Measurements from ENCODE around the gene ABCC6. TPM values are rescaled to one million over a fixed set of nuclear protein-coding genes. Genes with fewer than 3 reads are reported as not detected.
A peak's percentile ranks its signal among the peaks of the same experiment; 100 is the strongest.
"Not testable (repeated sequence)": the region's sequence is repeated elsewhere in the genome, so short reads cannot be mapped to it uniquely, and the experiment has no call there.

Gene ABCC6
- total and polyA plus RNA-seq, 2 donors (not counting 3 experiments of a cell fraction or from before 2014, with no cell fraction given), result 0.07 to 0.84 TPM

GRCh38 chr16:16208461-16208860, 14.8 kb downstream of the ABCC6 start:
- H3K27me3 ChIP-seq (ENCODE audit: control insufficient read depth in 2 of 2, insufficient read depth in 2 of 2, low read length in 2 of 2); H3K27ac ChIP-seq (ENCODE audit: insufficient read depth, low read depth, low read length); BruUV-seq (replicated peaks); H3K36me3 ChIP-seq (ENCODE audit: control insufficient read depth in 2 of 2, extremely low read depth in 1 of 2, insufficient read depth in 2 of 2, low read length in 2 of 2); FAIRE-seq; H3K9me1 ChIP-seq (replicated peaks; ENCODE audit: control insufficient read depth, extremely low read depth, insufficient read depth, low read length); H4K20me1 ChIP-seq (replicated peaks; ENCODE audit: control insufficient read depth, extremely low read depth, insufficient read depth, low read length); H3K9me3 ChIP-seq (replicated peaks; ENCODE audit: control insufficient read depth, insufficient read depth, low read length); H3K79me2 ChIP-seq (ENCODE audit: control insufficient read depth, insufficient read depth, low read length); POLR2A ChIA-PET; dilution Hi-C loops (cut with MboI; ENCODE audit: extremely low pct_ligation_motif_present, low sequenced_read_pairs); CTCF ChIA-PET; H3K4me1 ChIP-seq (ENCODE audit: control insufficient read depth, extremely low read depth, insufficient read depth, low read length); H3K9ac ChIP-seq (replicated peaks; ENCODE audit: extremely low read depth, insufficient read depth, low read length); H3K4me2 ChIP-seq (ENCODE audit: insufficient read depth, low read length); H3K4me3 ChIP-seq (replicated peaks in 1 of 3; ENCODE audit: insufficient read depth in 1 of 3, low read depth in 1 of 3, low read length in 3 of 3); intact Hi-C loops (cut with micrococcal nuclease); H2AFZ ChIP-seq (ENCODE audit: low read depth, low read length); DNase-seq (ENCODE audit: low read depth, low spot score): not testable (repeated sequence)

GRCh38 chr16:16207787-16208334, 15.4 kb downstream of the ABCC6 start:
- H3K4me1 ChIP-seq (ENCODE audit: control insufficient read depth, extremely low read depth, insufficient read depth, low read length); H4K20me1 ChIP-seq (replicated peaks; ENCODE audit: control insufficient read depth, extremely low read depth, insufficient read depth, low read length); H3K9me1 ChIP-seq (replicated peaks; ENCODE audit: control insufficient read depth, extremely low read depth, insufficient read depth, low read length); H3K9ac ChIP-seq (replicated peaks; ENCODE audit: extremely low read depth, insufficient read depth, low read length); H3K79me2 ChIP-seq (ENCODE audit: control insufficient read depth, insufficient read depth, low read length); H3K4me3 ChIP-seq (replicated peaks in 1 of 3; ENCODE audit: insufficient read depth in 1 of 3, low read depth in 1 of 3, low read length in 3 of 3); H3K36me3 ChIP-seq (ENCODE audit: control insufficient read depth in 2 of 2, extremely low read depth in 1 of 2, insufficient read depth in 2 of 2, low read length in 2 of 2); H3K27me3 ChIP-seq (ENCODE audit: control insufficient read depth in 2 of 2, insufficient read depth in 2 of 2, low read length in 2 of 2); DNase-seq (ENCODE audit: low read depth, low spot score); H3K4me2 ChIP-seq (ENCODE audit: insufficient read depth, low read length); dilution Hi-C loops (cut with MboI; ENCODE audit: extremely low pct_ligation_motif_present, low sequenced_read_pairs); H3K27ac ChIP-seq (ENCODE audit: insufficient read depth, low read depth, low read length); POLR2A ChIA-PET; CTCF ChIA-PET; intact Hi-C loops (cut with micrococcal nuclease); BruUV-seq (replicated peaks); H2AFZ ChIP-seq (ENCODE audit: low read depth, low read length); H3K9me3 ChIP-seq (replicated peaks; ENCODE audit: control insufficient read depth, insufficient read depth, low read length): not testable (repeated sequence)
- FAIRE-seq, result peak; percentile 8

DNA sequence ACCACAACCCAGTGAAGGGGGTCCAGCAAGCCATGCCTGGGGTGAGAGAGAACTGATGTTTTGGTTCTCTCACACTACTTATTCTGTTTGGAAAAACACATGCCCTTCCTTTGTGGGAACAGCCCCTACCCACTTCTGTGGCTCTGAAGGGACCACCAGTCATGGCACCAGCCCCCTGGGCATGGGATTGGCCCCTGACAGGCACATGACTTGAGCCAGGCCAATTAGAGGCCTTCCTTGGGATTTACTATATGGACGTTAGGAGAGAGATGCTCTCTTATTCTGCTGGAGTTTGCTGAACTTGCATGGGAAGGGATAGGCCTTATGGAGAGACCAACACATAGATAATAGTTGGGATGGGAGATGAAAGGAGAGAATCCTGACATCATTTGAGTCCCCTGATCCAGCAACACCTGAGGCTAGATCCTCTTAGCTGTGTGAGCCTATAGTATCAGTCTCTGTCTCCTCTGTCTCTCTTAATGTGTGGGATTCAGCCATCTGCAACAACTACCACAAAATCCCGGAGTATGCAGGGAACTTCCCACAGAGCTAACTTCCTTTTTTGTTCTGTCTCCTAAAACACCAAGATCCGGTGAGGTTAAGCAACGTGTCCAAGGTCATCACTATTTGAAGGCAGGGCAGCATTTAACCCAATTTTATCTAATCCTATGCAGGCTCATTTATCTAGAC, 16.1 kb downstream of the ABCC6 start:
- H3K79me2 ChIP-seq (ENCODE audit: control insufficient read depth, insufficient read depth, low read length); H3K9me1 ChIP-seq (replicated peaks; ENCODE audit: control insufficient read depth, extremely low read depth, insufficient read depth, low read length); H3K27ac ChIP-seq (ENCODE audit: insufficient read depth, low read depth, low read length); H3K4me1 ChIP-seq (ENCODE audit: control insufficient read depth, extremely low read depth, insufficient read depth, low read length); H3K4me3 ChIP-seq (replicated peaks in 1 of 3; ENCODE audit: insufficient read depth in 1 of 3, low read depth in 1 of 3, low read length in 3 of 3); CTCF ChIA-PET; H3K9ac ChIP-seq (replicated peaks; ENCODE audit: extremely low read depth, insufficient read depth, low read length); H3K9me3 ChIP-seq (replicated peaks; ENCODE audit: control insufficient read depth, insufficient read depth, low read length); H3K27me3 ChIP-seq (ENCODE audit: control insufficient read depth in 2 of 2, insufficient read depth in 2 of 2, low read length in 2 of 2); H2AFZ ChIP-seq (ENCODE audit: low read depth, low read length); intact Hi-C loops (cut with micrococcal nuclease); BruUV-seq (replicated peaks); POLR2A ChIA-PET; dilution Hi-C loops (cut with MboI; ENCODE audit: extremely low pct_ligation_motif_present, low sequenced_read_pairs); H4K20me1 ChIP-seq (replicated peaks; ENCODE audit: control insufficient read depth, extremely low read depth, insufficient read depth, low read length); FAIRE-seq; DNase-seq (ENCODE audit: low read depth, low spot score); H3K4me2 ChIP-seq (ENCODE audit: insufficient read depth, low read length); H3K36me3 ChIP-seq (ENCODE audit: control insufficient read depth in 2 of 2, extremely low read depth in 1 of 2, insufficient read depth in 2 of 2, low read length in 2 of 2): not testable (repeated sequence)

GRCh38 chr16:16205864-16206263, 17.4 kb downstream of the ABCC6 start:
- H3K27ac ChIP-seq (ENCODE audit: insufficient read depth, low read depth, low read length); FAIRE-seq; H3K9me3 ChIP-seq (replicated peaks; ENCODE audit: control insufficient read depth, insufficient read depth, low read length); dilution Hi-C loops (cut with MboI; ENCODE audit: extremely low pct_ligation_motif_present, low sequenced_read_pairs); H3K4me1 ChIP-seq (ENCODE audit: control insufficient read depth, extremely low read depth, insufficient read depth, low read length); H3K9ac ChIP-seq (replicated peaks; ENCODE audit: extremely low read depth, insufficient read depth, low read length); H3K27me3 ChIP-seq (ENCODE audit: control insufficient read depth in 2 of 2, insufficient read depth in 2 of 2, low read length in 2 of 2); H3K79me2 ChIP-seq (ENCODE audit: control insufficient read depth, insufficient read depth, low read length); DNase-seq (ENCODE audit: low read depth, low spot score); H3K4me2 ChIP-seq (ENCODE audit: insufficient read depth, low read length); H4K20me1 ChIP-seq (replicated peaks; ENCODE audit: control insufficient read depth, extremely low read depth, insufficient read depth, low read length); CTCF ChIA-PET; H2AFZ ChIP-seq (ENCODE audit: low read depth, low read length); H3K36me3 ChIP-seq (ENCODE audit: control insufficient read depth in 2 of 2, extremely low read depth in 1 of 2, insufficient read depth in 2 of 2, low read length in 2 of 2); H3K9me1 ChIP-seq (replicated peaks; ENCODE audit: control insufficient read depth, extremely low read depth, insufficient read depth, low read length); H3K4me3 ChIP-seq (replicated peaks in 1 of 3; ENCODE audit: insufficient read depth in 1 of 3, low read depth in 1 of 3, low read length in 3 of 3); intact Hi-C loops (cut with micrococcal nuclease); BruUV-seq (replicated peaks): not testable (repeated sequence)
- POLR2A ChIA-PET, result interaction anchor here (0.6 kb wide), 1 partner anchor 348 kb away, joined by 3 read pairs; no protein-coding TSS in a partner anchor

Measured in endothelial cell of umbilical vein (primary cell).